Fibroblast of the conjunctiva (primary cell): Measurements from ENCODE around the gene SLC17A2.
"Not testable (repeated sequence)": the region's sequence is repeated elsewhere in the genome, so short reads cannot be mapped to it uniquely, and the experiment has no call there.

Experiments used
- DNase-seq: peaks from one replicate; pipeline ENCODE4 v3.0.0-alpha.2; 2010; ENCODE audit warnings: low read depth

SLC17A2 gene

GRCh38 chr6:25951296-25952032, 21.0 kb upstream of the SLC17A2 start:
- DNase-seq = no peak

- DNase-seq = no peak
Observed at GRCh38 chr6:25950297-25950696, 19.8 kb upstream of the SLC17A2 start.

- no peak for DNase-seq
Observed at GRCh38 chr6:25949695-25950094, 19.2 kb upstream of the SLC17A2 start.

- not testable (repeated sequence) for DNase-seq
Observed at GRCh38 chr6:25947492-25947891, 17.0 kb upstream of the SLC17A2 start.

GRCh38 chr6:25946631-25947030, 16.1 kb upstream of the SLC17A2 start:
- no peak for DNase-seq

GRCh38 chr6:25945738-25946137, 15.2 kb upstream of the SLC17A2 start:
- DNase-seq = not testable (repeated sequence)

- no peak for DNase-seq
Observed at GRCh38 chr6:25944688-25945574, 14.4 kb upstream of the SLC17A2 start.

- DNase-seq = no peak
Observed at GRCh38 chr6:25943887-25944286, 13.4 kb upstream of the SLC17A2 start.

- peak; percentile 43 for DNase-seq
Observed at GRCh38 chr6:25942561-25943147, 12.2 kb upstream of the SLC17A2 start.

GRCh38 chr6:25939593-25939992, 9.1 kb upstream of the SLC17A2 start:
- no peak for DNase-seq

GRCh38 chr6:25935953-25936352, 5.5 kb upstream of the SLC17A2 start:
- DNase-seq = no peak

- no peak for DNase-seq
Observed at GRCh38 chr6:25934735-25935313, 4.3 kb upstream of the SLC17A2 start.

- no peak for DNase-seq
Observed at GRCh38 chr6:25934156-25934555, 3.7 kb upstream of the SLC17A2 start.

GRCh38 chr6:25931411-25931709, 869 bp upstream of the SLC17A2 start:
- no peak for DNase-seq

GRCh38 chr6:25929785-25930184, 706 bp downstream of the SLC17A2 start:
- not testable (repeated sequence) for DNase-seq

- DNase-seq = no peak
Observed at GRCh38 chr6:25928562-25929324, 1.7 kb downstream of the SLC17A2 start.

- no peak for DNase-seq
Observed at GRCh38 chr6:25927756-25928216, 2.7 kb downstream of the SLC17A2 start.

GRCh38 chr6:25927178-25927577, 3.3 kb downstream of the SLC17A2 start:
- DNase-seq = no peak

GRCh38 chr6:25925876-25926275, 4.6 kb downstream of the SLC17A2 start:
- no peak for DNase-seq

- no peak for DNase-seq
Observed at GRCh38 chr6:25922301-25922700, 8.2 kb downstream of the SLC17A2 start.

- no peak for DNase-seq
Observed at GRCh38 chr6:25921525-25922203, 8.8 kb downstream of the SLC17A2 start.
